ENCODE data around the gene DNAJC16. TPM values are rescaled to one million over a fixed set of nuclear protein-coding genes. Genes with fewer than 3 reads are reported as not detected.

DNAJC16 gene
- total RNA-seq, 4 donors from 2014 or later, result 20.8 to 64.4 (median 31.8) TPM

GRCh38 chr1:15625056-15625917 lies 98.6 kb downstream of the DNAJC16 start:
- no peak for DNase-seq
- TF ChIP-seq POLR2A (IDR thresholded peaks at IDR 0.05), result no peak
- TF ChIP-seq, protein P1, sequence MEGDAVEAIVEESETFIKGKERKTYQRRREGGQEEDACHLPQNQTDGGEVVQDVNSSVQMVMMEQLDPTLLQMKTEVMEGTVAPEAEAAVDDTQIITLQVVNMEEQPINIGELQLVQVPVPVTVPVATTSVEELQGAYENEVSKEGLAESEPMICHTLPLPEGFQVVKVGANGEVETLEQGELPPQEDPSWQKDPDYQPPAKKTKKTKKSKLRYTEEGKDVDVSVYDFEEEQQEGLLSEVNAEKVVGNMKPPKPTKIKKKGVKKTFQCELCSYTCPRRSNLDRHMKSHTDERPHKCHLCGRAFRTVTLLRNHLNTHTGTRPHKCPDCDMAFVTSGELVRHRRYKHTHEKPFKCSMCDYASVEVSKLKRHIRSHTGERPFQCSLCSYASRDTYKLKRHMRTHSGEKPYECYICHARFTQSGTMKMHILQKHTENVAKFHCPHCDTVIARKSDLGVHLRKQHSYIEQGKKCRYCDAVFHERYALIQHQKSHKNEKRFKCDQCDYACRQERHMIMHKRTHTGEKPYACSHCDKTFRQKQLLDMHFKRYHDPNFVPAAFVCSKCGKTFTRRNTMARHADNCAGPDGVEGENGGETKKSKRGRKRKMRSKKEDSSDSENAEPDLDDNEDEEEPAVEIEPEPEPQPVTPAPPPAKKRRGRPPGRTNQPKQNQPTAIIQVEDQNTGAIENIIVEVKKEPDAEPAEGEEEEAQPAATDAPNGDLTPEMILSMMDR (IDR thresholded peaks at IDR 0.05), result no peak
- H3K4me3 ChIP-seq, result no peak overlapping the region
- H3K9me3 ChIP-seq, result no peaks in the 10 kb centered on the region
- no peaks in the 10 kb centered on the region for H3K27me3 ChIP-seq
- peaks cover 0 to 42% (median 2%) of the 10 kb centered on the region in 4 donors for H3K4me1 ChIP-seq
- peaks cover 0 to 22% (median 0%) of the 10 kb centered on the region in 3 donors for H3K36me3 ChIP-seq
- peak overlapping the region in 1 of 4 donors; percentile 37 for H3K27ac ChIP-seq

Small RNA genes lying within 50 kb of the gene (small RNA-seq; reads per million reads assigned to genes)
- 0 reads per million in 2 donors for gene CD24P1
- 0 reads per million in 2 donors for gene RNU7-179P
- 0 to 0.19 reads per million in 2 donors for gene SCARNA21B

Other genes starting within 250 kb of the DNAJC16 start
- gene EFHD2, start 117.0 kb upstream of the DNAJC16 start, total RNA-seq, result 100 to 1,000 TPM in 3 of 4 donors, 10 to 100 TPM in 1; 84.2 to 236 (median 196) TPM
- 1 to 10 TPM in 1 of 4 donors, not detected in 3; 3.2 TPM for gene CTRC, start 88.4 kb upstream of the DNAJC16 start, total RNA-seq
- not detected for gene CELA2A, start 70.1 kb upstream of the DNAJC16 start, total RNA-seq
- not detected for gene CELA2B, start 50.7 kb upstream of the DNAJC16 start, total RNA-seq
- 10 to 100 TPM in 3 of 4 donors, 1 to 10 TPM in 1; 7.4 to 34.0 (median 26.2) TPM for gene CASP9, start 2.6 kb upstream of the DNAJC16 start, total RNA-seq
- 10 to 100 TPM; 15.7 to 45.4 (median 39.6) TPM for gene AGMAT, start 58.2 kb downstream of the DNAJC16 start, total RNA-seq
- gene DDI2, start 90.6 kb downstream of the DNAJC16 start, total RNA-seq, result 10 to 100 TPM; 56.0 to 97.1 (median 68.5) TPM
- 10 to 100 TPM; 20.0 to 63.5 (median 37.7) TPM for gene PLEKHM2, start 157.5 kb downstream of the DNAJC16 start, total RNA-seq
- 100 to 1,000 TPM in 1 of 4 donors, 10 to 100 TPM in 3; 32.2 to 127 (median 69.5) TPM for gene SLC25A34, start 209.4 kb downstream of the DNAJC16 start, total RNA-seq
- 10 to 100 TPM in 3 of 4 donors, 1 to 10 TPM in 1; 2.5 to 42.4 (median 32.7) TPM for gene TMEM82, start 215.7 kb downstream of the DNAJC16 start, total RNA-seq
- gene FBLIM1, start 231.9 kb downstream of the DNAJC16 start, total RNA-seq, result 100 to 1,000 TPM in 3 of 4 donors, 10 to 100 TPM in 1; 50.3 to 502 (median 337) TPM

All from Peyer's patch (tissue), 4 donors.